Activated CD4-positive, alpha-beta T cell treated with anti-CD3 and anti-CD28 coated beads, Interleukin-2, amount 50 U/mL, for 24 hours (primary cell): ENCODE data around the gene NBAS.

Experiments used
- DNase-seq, 2 donors: peaks; one replicate each; pipeline ENCODE4 v3.0.0-alpha.2; 2020; ENCODE audit warnings: low read depth in 1 of 2, low spot score in 1 of 2

Gene NBAS

DNA sequence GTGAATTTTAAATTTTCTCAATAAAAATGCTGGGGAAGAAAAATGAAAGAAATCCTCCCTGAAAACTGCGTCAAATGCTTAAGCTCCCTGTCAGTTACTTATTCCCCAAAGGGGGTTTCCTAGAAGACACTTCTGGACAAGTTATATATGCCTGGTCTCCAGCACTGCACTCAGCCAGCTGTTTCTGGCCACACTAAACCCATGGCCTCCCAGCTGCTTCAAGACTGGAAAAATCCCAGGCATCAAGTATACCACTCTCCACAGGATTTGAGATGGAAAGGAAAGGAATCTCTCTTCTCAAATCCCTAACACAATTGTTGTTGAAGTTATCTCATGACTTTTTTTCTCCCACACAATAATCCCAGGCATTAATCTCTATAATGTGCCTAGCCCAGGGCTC is 245.7 kb downstream of the NBAS start:
- DNase-seq: no peak

DNA sequence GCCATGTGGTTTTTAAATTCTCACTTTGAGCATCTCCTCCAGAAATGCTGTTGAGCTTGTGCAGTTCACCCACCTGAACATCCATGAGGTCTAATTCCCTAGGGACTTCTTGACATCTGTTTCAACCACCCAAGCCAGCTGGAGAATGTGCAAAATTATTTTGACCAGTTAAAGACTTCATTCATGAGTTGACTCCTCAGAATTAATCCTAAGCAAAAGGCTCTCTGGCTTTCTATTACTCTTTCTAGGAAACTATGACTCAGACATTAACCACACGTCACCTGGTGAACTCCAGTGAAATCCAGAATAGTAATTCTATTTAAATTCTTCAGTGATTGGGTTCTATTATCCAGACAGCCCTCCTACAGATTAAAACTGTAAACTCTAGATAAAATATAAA is 247.5 kb downstream of the NBAS start:
- DNase-seq: no peak

DNA sequence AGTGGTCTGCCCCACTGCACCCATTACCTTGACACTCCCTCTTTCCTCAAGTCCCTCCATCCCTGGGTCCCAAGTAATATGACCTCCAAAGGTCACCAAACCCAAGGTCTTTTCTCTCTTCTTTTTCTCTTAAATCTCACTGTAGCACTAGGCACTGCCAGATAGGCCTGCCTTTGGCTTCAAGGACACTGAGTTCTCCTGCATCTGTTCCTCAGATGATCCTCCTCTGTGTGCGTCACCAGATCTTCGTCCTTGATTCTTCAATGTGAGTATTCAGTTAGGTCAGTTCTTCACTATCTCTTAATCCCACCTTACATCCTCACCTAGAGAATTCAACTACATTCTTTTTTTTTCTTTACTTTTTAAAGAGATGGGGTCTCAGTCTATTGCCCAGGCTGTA is 249.2 kb downstream of the NBAS start:
- DNase-seq: no peak

DNA sequence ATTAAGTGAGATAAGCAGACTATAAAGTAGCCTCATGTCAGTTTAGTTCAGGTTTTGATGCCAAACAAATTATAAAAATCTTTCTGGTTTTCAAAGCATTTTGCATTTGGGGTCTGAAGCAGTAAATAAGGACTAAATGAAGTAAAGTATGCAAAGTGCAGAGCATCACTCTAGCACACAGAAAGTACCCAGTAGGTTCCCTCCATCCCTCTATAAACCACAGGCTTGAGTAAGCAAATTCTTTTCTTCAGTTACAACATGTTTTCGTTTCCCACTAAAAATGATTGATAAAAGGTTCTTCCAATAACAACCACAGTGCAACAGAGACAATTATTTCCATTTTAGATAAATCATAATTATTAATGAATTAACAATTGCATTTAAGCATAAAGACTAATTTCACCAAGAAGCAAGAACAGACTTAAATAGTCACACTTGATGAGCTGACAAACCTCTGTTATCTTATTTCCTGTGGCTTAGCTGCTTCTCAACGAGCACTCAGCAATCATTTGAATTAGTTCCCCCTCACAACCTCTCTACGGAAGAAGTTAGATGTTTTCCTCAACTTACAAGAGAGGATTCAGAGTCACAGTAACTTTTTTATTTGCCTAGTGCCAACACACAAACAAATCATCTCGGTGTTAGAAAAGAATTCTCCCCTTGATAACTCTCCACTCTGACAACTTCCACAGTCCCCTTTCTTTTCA is 249.8 kb downstream of the NBAS start:
- no peak for DNase-seq

DNA sequence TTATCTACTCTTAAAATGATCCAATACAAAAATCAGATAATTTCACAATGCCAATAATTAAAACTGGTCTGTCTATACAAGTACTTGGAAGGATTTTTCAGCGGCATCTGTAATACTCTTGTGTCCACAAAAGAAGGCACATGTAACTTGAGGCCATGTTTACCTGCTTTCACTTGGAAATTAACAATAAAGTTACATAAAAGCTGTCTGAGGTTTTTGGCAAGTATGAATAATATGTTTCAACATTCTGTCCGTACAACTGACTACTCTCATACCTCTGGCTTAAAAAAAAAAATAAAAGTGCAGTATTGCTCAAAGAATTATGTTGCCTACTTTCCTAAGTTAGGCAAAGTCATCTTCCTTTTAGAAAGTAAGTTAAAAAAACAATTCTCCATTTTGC is 253.6 kb downstream of the NBAS start:
- no peak for DNase-seq

DNA sequence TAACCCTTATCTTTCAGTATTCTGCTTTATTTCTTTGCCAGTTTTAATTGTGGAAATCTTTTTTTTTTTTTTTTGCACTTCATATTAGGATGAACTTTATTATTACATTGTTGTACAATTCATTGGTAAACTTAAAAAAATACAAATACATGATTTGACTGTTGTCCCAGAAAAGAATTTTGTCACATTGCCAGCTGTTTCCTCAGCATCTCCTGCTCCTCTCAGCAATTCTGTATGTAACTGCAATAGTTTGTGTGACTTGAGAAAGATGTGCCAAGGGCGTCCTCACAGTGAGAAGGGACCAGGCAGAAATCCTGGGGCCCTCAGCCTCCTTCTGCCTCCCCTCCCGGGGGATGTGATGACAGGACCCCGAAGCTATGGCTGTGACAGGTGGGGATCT is 254.4 kb downstream of the NBAS start:
- DNase-seq: no peak

DNA sequence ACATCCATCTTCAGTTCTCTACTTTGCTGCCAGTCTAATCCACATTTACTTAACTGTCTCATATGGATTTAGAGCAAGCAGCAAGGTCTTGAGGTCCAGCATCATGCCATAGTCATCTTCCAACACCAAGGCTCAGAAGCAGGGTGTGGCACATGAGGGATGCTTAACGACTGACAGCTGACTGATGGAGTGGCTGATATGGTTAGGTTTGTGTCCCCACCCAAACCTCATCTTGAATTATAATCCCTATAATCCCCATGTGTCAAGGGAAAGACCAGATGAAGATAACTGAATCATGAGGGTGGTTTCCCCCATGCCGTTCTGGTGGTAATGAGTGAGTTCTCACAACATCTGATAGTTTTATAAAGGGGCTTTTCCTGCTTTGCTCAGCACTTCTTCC is 257.3 kb downstream of the NBAS start:
- no peak for DNase-seq

DNA sequence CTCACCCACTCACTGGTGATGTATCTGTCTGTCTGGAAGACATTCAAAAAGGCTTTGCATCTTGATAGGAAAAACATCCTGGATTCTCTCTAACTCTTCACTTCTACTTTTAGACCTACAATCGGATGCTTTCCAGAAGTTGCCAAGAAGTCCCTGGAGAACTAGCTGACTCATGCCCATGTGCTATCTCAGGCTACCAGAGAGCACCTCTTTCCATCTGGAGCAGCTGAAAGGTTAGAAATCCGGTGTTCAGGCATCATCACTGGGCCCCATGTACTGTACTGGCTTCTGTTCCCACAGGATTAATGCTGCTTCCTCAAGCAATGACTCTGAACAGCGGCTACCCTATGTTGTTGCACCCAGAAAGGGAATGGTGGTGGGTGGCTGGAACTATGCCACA is 259.0 kb downstream of the NBAS start:
- DNase-seq: no peak

DNA sequence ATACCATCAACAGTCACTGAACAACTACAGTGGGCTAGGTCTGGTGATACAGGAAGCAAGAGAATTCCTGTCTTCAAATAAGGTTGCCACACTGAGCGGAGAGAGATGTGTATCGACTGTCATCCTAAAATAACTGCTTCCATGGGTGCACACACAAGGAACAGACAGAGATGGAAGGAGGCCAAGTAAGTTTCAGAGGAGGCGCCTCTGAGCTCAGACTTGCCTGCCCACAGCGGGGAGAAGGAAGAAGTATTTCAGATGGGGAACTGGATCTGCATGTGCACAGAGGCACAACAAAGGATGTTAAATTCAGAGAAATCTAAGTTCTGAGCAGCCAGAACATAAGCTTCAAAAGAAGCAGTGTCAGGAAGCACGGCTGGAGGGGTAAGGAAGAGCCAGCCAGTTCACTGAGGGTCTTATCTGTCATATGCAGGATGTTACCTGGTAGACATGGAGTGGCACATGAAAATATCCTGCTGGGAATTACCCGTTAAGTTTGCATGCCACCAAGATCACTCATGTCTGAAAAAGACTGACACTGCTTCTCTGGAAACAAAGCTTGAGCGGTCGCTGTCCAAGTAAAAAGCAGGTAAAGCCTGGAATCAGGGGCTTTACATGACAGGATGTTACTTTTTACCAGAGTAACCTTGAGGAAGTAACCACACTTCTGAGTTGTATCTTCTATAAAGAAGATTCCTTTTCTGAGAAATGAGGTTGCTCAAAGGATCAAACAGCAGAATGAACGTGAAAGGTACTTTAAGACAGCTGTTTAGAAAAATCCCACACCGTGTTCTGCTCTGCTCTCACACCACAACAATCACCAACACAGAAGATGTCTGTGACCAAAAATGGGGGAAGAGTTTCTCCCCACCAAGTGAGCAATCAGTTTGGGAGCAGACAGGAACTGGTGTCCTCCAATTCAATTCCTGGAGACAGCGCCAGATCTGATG is 260.2 kb downstream of the NBAS start:
- DNase-seq: no peak

DNA sequence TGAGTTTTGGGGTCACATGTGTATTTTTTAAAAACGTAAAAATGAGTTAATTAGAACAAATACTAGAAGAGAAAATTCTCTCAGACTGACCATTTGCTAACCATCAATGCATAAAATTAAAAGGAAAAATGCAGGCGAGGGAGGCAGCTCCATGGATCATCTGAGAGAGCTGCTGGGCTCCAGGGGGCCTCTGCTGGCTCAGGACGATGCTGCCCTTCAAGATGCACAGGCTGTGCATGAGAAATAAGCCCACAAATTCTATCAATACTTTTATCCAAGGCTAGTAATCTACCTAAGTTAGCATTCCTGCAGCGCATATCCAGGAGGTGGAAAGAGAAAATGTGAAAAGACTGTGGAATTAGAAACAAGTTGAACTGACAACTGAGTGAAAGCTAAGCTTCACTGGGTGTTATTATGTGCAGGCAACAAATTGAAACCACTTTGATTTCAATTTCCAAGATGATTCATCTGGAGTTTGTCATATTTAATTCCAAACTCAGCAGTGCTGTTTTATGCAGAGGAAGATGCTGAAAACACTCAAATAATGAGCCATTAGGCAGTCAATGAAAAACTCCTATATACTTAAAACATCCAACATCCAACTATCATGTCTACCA is 261.1 kb downstream of the NBAS start:
- DNase-seq: no peak

DNA sequence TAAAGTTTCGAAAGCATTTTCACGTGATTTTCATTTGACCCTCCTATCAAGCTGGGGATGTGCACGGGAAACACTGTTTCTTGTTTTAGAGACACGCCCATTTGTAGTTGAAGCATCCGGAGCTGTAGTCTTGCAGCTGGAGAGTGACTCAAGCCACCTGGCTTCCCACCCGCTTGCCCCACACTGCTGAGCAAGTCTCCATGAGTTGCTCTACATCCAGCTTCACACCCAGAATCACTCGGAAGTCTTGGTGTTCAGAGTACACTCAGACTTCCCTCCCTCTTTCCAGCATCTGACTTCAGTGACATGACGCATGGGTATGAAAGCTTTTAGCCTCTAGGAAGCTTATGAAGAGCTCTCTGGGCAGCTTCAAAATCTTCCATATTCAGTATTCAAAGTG is 262.4 kb downstream of the NBAS start:
- no peak for DNase-seq

DNA sequence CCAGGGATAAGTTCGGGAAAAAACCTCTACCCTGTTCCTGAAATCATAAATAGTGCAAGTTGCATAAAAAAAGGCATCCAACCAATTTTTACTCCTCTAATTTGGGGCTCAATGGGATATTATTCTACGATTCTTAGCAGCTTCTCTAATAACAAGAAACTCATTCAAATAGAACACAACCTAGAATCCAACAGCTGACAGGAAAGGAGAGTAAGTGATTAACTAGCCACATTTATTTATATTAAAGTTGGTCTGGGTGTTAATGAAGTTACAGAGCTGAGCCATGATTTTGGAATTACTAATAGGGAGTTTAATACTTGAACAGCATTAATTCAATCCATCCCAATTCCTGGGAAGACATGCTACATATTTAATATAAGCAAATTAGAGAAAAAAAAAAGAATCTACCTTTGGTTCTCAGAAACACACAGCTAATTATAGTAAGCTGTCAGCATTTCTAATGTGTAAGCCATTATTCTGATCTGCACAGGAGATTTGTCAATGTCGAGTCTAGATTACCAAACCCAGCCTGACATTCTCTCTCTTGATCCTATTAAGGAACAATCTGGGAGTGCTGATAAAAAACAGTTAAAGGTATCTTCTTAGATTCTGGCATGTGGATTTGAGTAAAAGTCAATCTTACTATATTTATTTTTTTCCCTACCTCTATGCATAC is 267.7 kb downstream of the NBAS start:
- DNase-seq: no peak

DNA sequence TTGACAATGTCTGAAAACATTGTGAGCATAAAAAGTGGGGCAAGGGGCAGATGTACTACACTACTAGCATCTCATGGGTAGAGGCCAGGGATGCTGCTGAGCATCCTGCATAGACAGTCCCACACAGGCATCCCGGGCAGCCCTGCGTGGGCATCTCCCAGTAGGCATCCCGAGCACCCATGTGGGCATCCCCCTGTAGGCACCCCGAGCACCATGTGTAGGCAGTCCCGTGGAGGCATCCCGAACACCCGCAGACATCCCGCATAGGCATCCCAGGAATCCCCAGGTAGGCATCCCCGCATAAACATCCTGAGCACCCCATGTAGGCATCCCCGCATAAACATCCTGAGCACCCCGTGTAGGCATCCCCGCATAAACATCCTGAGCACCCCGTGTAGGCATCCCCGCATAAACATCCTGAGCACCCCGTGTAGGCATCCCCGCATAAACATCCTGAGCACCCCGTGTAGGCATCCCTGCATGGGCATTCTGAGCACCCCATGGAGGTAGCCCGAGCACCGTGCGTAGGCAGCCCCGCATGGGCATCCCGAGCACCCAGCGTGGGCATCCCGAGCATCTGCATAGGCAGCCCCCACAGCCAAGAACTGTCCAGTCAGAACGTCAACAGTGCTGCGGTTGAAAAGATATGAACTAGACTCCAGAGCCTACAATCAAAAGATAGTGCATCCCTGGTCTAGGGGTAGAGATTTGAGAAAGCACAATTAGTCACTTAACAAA is 273.5 kb downstream of the NBAS start:
- DNase-seq: no peak

DNA sequence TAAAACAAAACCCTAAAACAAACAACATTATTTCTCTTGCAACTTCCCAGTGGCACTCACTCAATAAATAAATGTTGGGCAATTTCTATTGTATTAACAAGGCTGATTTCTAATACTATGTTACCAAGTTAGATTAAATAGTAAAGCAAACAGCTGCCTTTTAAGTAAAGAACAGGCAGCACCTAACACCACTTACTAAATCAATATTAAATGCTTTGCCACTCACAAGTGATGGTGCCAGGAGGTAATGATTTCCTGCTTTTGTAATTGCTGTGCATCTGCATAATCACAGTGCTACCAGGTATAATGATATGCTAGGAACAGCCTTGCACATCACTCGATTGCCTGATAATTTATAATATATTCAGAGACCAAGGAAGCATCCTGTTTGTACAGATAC is 276.5 kb downstream of the NBAS start:
- no peak for DNase-seq

DNA sequence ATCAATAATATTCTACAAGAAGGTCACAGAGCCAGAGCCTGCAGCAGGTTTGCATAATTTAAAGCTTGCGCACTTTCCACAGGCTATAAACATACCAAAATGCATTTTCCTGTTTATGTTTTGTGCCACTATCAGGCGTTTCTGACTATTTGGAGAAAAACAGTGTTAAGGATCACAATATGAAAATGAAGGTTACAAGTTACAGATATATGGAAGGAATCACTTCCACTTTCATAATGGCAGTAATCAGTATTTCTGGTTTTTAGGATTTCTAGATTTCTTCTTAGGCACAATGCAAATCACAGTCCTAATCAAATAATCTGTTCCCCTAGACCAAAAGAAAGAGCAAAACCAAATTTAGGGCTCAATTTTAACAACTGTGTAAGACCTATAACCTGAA is 279.5 kb downstream of the NBAS start:
- no peak for DNase-seq

DNA sequence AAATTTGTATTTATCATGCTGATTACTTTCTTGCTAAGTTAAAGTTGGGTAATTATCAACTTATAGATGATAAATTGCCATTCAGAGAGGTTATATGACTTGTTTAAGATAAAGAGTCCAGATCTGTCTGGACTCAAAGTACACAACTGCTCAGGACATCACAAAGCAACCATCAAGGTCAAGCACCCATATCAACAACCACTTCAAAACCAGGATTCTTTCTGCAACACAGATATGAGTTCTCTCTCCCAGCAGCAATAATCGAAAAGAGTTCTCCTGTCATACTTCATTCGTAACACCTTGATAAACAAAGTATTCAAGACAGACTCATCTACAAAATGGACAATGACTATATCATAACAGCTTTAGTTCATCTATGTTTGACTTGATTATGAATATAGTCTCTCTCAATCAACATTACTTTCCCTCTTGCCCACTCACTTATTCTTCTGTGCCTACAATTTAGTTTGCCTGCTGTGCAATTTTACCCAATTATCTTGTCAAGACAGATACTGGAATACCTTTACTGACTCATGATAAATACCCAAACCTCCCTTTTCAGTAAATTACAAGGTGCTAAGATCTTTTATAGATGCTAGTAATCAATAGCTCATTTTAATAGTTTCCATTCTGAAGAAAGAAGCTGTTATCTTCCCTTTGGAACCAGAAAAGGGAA is 281.8 kb downstream of the NBAS start:
- no peak for DNase-seq

DNA sequence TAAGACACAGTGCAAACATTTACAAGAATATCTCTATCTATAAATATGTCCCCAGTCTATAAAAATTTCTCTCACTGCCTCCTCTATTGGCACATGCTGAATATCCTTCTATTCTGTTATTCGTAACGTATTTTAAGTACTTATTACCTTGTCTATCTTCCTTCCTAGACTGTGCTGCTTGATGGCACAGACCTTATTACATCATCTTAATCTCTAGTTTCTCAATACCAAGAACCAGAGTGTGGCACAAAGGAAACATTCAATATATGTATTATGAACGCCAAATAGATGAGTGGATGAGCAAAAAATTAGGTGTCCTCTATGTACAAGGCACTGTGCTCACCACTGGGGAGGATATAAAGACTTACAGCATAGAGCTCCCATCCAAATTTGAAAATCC is 282.8 kb downstream of the NBAS start:
- no peak for DNase-seq

DNA sequence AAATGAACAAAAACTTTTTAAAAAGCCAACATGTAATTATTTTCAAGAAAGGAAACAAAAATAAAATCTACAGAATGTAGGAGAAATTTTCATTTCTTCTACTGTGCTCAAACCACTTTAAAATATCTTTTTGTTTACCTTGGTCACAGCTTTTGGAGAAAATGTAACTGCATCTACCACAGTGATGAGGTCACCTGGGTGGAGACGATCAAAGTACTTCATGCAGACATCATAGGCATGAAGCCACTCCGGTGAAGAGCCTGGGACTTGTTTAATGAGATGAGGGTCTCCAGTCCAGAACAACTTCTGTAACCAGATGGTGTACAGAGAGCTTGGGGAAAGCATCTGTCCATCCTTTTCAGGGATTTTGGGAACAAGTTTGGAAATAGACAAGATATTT is 285.8 kb downstream of the NBAS start:
- DNase-seq: no peak

DNA sequence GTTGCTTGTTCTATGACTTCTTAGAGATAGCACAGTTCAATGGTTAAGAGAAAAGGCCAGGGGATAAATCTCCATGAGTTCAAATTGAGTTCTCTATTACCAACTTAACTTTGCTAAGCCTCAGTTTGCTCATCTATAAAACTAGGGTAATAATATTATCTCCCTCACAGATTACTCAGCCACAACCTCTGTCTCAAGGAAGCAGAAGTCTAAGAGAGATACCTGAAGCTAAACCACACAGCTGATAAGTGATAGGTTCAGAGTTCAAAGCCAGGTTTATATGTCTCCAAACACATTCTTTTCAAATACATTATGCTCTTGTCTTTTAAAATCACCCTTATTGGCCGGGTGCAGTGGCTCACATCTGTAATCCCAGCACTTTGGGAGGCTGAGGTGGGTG is 287.7 kb downstream of the NBAS start:
- DNase-seq: no peak

DNA sequence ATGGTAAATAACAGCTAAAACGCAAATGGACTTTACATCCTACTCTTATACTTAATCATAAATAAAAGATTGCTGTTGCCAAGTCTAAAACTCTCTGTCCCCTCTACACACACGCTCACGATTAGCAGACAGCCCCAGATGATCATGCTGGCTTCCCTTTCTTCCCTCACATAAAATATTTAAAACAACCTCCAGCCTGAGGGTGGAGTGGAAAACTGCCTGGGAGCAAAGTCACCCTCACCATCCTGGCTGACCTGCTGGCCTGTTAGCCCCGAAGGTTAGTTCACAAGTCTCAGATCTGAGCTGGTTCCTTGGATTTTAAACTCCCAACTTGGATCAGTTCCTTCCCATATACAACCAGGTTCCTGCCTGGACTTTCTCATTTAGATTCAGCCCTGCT is 288.2 kb downstream of the NBAS start:
- no peak for DNase-seq
